Cardiac muscle cell (in vitro differentiated cells and primary cell): ENCODE measurements around the gene MRPL38. TPM values are rescaled to one million over a fixed set of nuclear protein-coding genes. Genes with fewer than 3 reads are reported as not detected.
"Not testable (repeated sequence)": the region's sequence is repeated elsewhere in the genome, so short reads cannot be mapped to it uniquely, and the experiment has no call there.

ENCODE experiments used
- DNase-seq, 2 donors: peaks; one replicate each; pipeline versions ENCODE4 v3.0.0 to v3.0.0-alpha.2; 2010 to 2017; ENCODE audit warnings: low read depth in 1 of 2, low spot score in 1 of 2
- H3K27ac ChIP-seq: fragments of 200-600 bp; sonication (generic); 2 replicates; pipeline ENCODE4 v1.5.1; 2016
- H3K27me3 ChIP-seq: fragments of 200-600 bp; sonication (generic); 2 replicates; pipeline ENCODE4 v1.6.0; 2016; ENCODE audit warnings: control low read depth
- H3K36me3 ChIP-seq: fragments of 200-600 bp; sonication (generic); 2 replicates; pipeline ENCODE4 v1.5.1; 2016; ENCODE audit warnings: control low read depth
- H3K4me1 ChIP-seq: fragments of 200-600 bp; sonication (generic); 2 replicates; pipeline ENCODE4 v1.8.1; 2017; ENCODE audit warnings: low read depth, mild to moderate bottlenecking, mixed run types
- H3K4me3 ChIP-seq: fragments of 200-600 bp; sonication (generic); 2 replicates; pipeline ENCODE4 v1.5.1; 2016; ENCODE audit warnings: mild to moderate bottlenecking
- H3K9me3 ChIP-seq: fragments of 200-600 bp; sonication (generic); 2 replicates; pipeline ENCODE4 v1.5.1; 2017; ENCODE audit warnings: low read depth, mild to moderate bottlenecking, control low read depth
- polyA plus RNA-seq: library from polyadenylated mRNA; unstranded; fragments of >200 nt; fragmentation: Nextera tagmentation; extraction: Ambion mirVana; gene quantifications from 2 replicates; pipeline ENCODE4 v1.2.1, GENCODE V29; 2016
- total RNA-seq: library from RNA; depleted of rRNA; stranded (reverse); fragments of >200 nt; gene quantifications from 2 replicates; pipeline ENCODE4 v1.2.3, GENCODE V29; 2016
- TF ChIP-seq, protein P1 (sequence below): IDR thresholded peaks from 2 replicates; pipeline ENCODE4 v1.5.1; 2012; ENCODE audit warnings: low read depth, mild to moderate bottlenecking, low read length

The MRPL38 gene
- total and polyA plus RNA-seq, 2 experiments from 2014 or later: 68.0 to 227 TPM

DNA sequence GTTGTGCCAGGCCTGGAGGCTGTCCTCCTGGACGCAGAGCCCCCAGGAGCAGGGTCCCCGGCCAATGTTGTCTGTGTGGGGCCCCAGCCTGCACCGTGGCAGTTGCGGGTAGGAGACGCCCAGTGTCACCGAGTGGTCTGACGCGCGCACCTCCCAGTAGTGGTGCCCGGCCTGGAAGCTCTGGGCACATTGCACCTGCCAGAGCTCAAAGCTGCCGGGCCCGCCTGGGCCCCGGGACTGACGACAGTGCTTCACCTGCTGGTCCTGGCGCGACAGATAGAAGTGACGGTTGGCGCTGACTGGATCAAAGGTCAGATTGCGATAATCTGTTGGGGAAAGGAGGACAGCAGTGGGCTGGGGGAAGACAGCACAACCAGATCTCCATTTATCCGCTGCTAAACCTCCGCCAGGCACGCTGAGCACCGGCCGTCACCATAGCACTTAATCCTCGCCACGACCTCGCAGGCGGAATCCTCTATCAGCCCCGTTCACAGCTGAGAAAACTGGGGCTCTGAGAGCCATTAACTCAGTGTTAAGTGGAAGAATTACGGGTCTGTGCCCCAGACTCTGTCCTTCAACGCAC is 13.6 kb downstream of the MRPL38 start:
- peak overlapping the region; percentile 12 for H3K27ac ChIP-seq
- H3K36me3 ChIP-seq: no peaks in the 10 kb centered on the region
- no peaks in the 10 kb centered on the region for H3K9me3 ChIP-seq
- peaks cover 8% of the 10 kb centered on the region for H3K4me1 ChIP-seq
- DNase-seq: no peak
- TF ChIP-seq, protein P1, sequence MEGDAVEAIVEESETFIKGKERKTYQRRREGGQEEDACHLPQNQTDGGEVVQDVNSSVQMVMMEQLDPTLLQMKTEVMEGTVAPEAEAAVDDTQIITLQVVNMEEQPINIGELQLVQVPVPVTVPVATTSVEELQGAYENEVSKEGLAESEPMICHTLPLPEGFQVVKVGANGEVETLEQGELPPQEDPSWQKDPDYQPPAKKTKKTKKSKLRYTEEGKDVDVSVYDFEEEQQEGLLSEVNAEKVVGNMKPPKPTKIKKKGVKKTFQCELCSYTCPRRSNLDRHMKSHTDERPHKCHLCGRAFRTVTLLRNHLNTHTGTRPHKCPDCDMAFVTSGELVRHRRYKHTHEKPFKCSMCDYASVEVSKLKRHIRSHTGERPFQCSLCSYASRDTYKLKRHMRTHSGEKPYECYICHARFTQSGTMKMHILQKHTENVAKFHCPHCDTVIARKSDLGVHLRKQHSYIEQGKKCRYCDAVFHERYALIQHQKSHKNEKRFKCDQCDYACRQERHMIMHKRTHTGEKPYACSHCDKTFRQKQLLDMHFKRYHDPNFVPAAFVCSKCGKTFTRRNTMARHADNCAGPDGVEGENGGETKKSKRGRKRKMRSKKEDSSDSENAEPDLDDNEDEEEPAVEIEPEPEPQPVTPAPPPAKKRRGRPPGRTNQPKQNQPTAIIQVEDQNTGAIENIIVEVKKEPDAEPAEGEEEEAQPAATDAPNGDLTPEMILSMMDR: no peak
- H3K27me3 ChIP-seq: no peaks in the 10 kb centered on the region
- H3K4me3 ChIP-seq: no peak overlapping the region

DNA sequence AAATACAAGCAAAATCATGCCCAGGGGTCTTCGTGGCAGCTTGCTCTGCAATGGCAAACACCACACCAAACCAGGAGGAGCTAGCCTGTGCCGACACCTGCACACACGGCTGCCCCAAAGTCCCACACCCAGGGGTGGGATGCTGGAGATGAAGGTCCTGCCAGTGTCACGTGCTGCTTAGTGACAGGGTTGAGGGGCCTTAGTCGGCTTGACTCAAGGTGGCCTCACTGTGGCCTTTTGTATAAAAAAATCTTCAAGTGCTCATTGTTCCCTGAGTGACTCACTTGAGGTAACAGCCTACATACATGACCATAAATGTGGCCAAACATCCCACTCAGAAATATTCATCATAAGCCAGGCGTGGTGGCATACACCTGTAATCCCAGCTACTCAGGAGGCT is 15.2 kb downstream of the MRPL38 start:
- H3K27me3 ChIP-seq: no peaks in the 10 kb centered on the region
- H3K27ac ChIP-seq: no peak overlapping the region
- TF ChIP-seq, protein P1: no peak
- no peak for DNase-seq
- H3K4me3 ChIP-seq: no peak overlapping the region
- no peaks in the 10 kb centered on the region for H3K4me1 ChIP-seq
- no peaks in the 10 kb centered on the region for H3K36me3 ChIP-seq
- no peaks in the 10 kb centered on the region for H3K9me3 ChIP-seq

DNA sequence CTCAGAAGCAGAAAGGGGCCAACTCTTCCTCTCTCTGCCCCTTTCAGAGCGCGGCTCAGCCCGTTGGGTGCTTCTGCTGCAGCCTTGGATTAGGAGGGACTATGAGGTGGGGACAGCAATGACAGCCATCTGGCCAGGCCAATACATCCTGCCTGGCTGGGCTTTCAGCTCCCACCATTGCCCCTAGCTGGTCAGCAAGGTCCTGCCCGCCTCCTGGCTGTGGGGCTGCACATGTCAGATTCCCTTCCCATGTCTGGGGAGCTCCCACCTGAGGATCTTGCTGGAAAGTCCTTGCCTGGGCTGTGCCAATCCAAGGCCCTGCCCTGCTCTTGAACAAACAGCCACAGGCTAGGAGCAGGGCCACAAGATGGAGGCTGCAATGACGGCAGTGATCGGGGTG is 16.2 kb downstream of the MRPL38 start:
- H3K4me3 ChIP-seq: no peak overlapping the region
- no peaks in the 10 kb centered on the region for H3K4me1 ChIP-seq
- no peak overlapping the region for H3K27ac ChIP-seq
- no peaks in the 10 kb centered on the region for H3K9me3 ChIP-seq
- TF ChIP-seq, protein P1: no peak
- no peaks in the 10 kb centered on the region for H3K36me3 ChIP-seq
- DNase-seq: no peak
- H3K27me3 ChIP-seq: no peaks in the 10 kb centered on the region

DNA sequence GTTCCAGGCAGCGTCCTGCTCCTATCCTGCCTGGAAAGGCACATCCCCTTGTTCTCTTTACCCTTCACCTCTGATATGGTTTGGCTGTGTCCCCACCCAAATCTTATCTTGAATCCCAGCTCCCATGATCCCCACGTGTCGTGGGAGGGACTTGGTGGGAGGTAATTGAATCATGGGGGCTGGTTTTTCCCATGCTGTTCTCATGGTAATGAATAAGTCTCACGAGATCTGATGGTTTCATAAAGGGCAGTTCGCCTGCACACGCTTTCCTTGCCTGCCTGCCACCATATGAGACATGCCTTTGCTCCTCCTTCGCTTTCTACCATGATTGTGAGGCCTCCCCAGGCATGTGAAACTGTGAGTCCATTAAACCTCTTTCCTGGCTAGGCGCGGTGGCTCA is 18.8 kb downstream of the MRPL38 start:
- H3K36me3 ChIP-seq, H3K27ac ChIP-seq, H3K9me3 ChIP-seq, H3K4me1 ChIP-seq, H3K4me3 ChIP-seq, DNase-seq, H3K27me3 ChIP-seq: not testable (repeated sequence)

DNA sequence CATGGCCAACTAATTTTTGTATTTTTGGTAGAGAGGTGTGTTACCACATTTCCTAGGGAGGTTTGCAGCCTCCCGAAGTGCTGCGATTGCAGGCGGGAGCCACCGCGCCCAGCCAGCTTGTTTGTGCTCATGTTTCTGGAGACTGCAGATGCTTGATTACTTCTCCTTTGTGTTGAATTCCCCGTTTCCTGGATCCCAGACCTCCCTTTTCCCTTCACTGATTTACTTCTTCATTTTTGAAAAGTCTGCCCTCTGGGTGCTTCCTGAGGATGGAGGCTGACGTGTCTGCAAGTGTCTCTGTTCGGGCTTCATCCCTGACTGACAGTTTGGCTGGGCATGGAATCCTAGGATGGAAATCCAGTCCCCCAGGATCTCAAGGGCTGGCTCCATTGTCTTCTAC is 19.3 kb downstream of the MRPL38 start:
- Histone ChIP-seq H3K4me3 (no peak overlapping the region), H3K27me3 (no peaks in the 10 kb centered on the region), H3K4me1 (no peaks in the 10 kb centered on the region), H3K27ac (no peak overlapping the region), H3K9me3 (no peaks in the 10 kb centered on the region), H3K36me3 (no peaks in the 10 kb centered on the region)
- TF ChIP-seq, protein P1: no peak
- DNase-seq: no peak

DNA sequence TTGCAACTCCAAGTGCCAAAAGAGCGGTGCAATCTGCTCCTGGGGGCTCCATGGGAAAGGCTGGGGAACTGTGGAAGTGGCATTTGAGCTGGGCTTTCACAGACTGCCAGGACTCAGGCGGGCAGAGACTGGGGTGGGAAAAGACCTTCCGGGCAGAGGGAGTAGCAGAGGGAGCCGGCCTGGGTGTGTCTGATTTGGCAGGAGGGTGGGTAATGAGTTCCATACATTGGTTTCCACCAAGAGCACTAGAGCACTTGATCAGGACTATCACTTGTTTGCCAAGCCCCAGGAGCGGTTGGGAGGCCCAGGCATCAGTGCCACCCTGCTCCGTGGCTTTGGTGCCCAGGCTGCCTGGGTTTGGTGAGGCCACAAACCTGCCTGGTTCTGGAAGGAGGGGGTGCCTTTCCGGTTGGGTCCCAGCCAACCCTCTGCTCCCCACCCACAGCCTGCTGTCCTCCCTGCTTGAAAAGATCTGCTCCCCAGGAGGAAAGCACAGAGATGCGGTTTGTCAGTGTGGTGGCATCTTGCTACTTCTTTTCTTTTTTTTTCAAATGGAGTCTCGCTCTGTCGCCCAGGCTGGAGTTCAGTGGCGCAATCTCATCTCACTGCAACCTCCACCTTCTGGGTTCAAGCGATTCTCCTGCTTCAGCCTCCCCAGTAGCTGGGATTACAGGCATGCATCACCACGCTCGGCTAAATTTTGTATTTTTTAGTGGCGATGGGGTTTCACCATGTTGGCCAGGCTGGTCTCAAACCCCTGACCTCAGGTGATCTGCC is 22.8 kb downstream of the MRPL38 start:
- Histone ChIP-seq H3K27ac (no peak overlapping the region), H3K9me3 (no peaks in the 10 kb centered on the region), H3K4me3 (no peak overlapping the region), H3K27me3 (peaks cover 21% of the 10 kb centered on the region), H3K36me3 (no peaks in the 10 kb centered on the region), H3K4me1 (no peaks in the 10 kb centered on the region)
- TF ChIP-seq, protein P1: no peak
- no peak for DNase-seq
